ENCODE results near the gene PLCG2.
A peak's percentile ranks its signal among the peaks of the same experiment; 100 is the strongest.
"Not testable (repeated sequence)": the region's sequence is repeated elsewhere in the genome, so short reads cannot be mapped to it uniquely, and the experiment has no call there.

The PLCG2 gene

GRCh38 chr16:81928975-81929374, 149.9 kb downstream of the PLCG2 start:
- Histone ChIP-seq H3K27me3 (no peaks in the 10 kb centered on the region), H3K9ac (peak overlapping the region in 2 of 11 experiments; percentile 8 to 48; a peak in 2 of 22 replicates), H3K4me3 (no peak overlapping the region), H3K4me2 (peak overlapping the region in 3 of 11 experiments; percentile 50 to 62 (median 56); a peak in 6 of 22 replicates), H3K36me3 (peaks cover 55 to 96% (median 75%) of the 10 kb centered on the region in 11 experiments), H3K9me3 (replicated peaks in 1 of 11) (no peaks in the 10 kb centered on the region), H3K4me1 (peaks cover 0 to 16% (median 5%) of the 10 kb centered on the region in 10 experiments; a peak in 9 of 20 replicates), H4K20me1 (peaks cover 0 to 8% (median 0%) of the 10 kb centered on the region in 11 experiments; a peak in 2 of 22 replicates), H3K27ac (peak overlapping the region in 1 of 11 experiments; percentile 20; a peak in 1 of 22 replicates)
- TF ChIP-seq Cebpa-rat (IDR thresholded peaks at IDR 0.05) = no peak

GRCh38 chr16:81929841-81930240, 150.8 kb downstream of the PLCG2 start:
- no peak for TF ChIP-seq Cebpa-rat (IDR thresholded peaks at IDR 0.05)
- H3K27me3 ChIP-seq = no peaks in the 10 kb centered on the region
- H3K4me1 ChIP-seq = peaks cover 0 to 16% (median 5%) of the 10 kb centered on the region in 10 experiments; a peak in 9 of 20 replicates
- H3K36me3 ChIP-seq = peaks cover 63 to 96% (median 75%) of the 10 kb centered on the region in 11 experiments
- peaks cover 0 to 8% (median 0%) of the 10 kb centered on the region in 11 experiments; a peak in 2 of 22 replicates for H4K20me1 ChIP-seq
- H3K4me2 ChIP-seq = no peak overlapping the region
- no peak overlapping the region for H3K9ac ChIP-seq
- H3K27ac ChIP-seq = no peak overlapping the region
- H3K9me3 ChIP-seq (replicated peaks in 1 of 11) = no peaks in the 10 kb centered on the region
- H3K4me3 ChIP-seq = no peak overlapping the region

- H3K27me3 ChIP-seq = no peaks in the 10 kb centered on the region
- no peak overlapping the region for H3K27ac ChIP-seq
- no peak overlapping the region for H3K9ac ChIP-seq
- H3K9me3 ChIP-seq (replicated peaks in 1 of 11) = no peaks in the 10 kb centered on the region
- H4K20me1 ChIP-seq = peaks cover 0 to 16% (median 0%) of the 10 kb centered on the region in 11 experiments; a peak in 2 of 22 replicates
- H3K4me1 ChIP-seq = peaks cover 0 to 16% (median 3%) of the 10 kb centered on the region in 10 experiments; a peak in 9 of 20 replicates
- peaks cover 80 to 100% (median 93%) of the 10 kb centered on the region in 11 experiments for H3K36me3 ChIP-seq
- H3K4me2 ChIP-seq = no peak overlapping the region
- no peak for TF ChIP-seq Cebpa-rat (IDR thresholded peaks at IDR 0.05)
- H3K4me3 ChIP-seq = no peak overlapping the region
These were observed 152.8 kb downstream of the PLCG2 start for GRCh38 chr16:81931927-81932326.

- no peak for TF ChIP-seq Cebpa-rat (IDR thresholded peaks at IDR 0.05)
- H3K9me3 ChIP-seq (replicated peaks in 1 of 11) = no peaks in the 10 kb centered on the region
- peaks cover 86 to 100% (median 98%) of the 10 kb centered on the region in 11 experiments for H3K36me3 ChIP-seq
- no peak overlapping the region for H3K4me2 ChIP-seq
- no peak overlapping the region for H3K4me3 ChIP-seq
- H3K27ac ChIP-seq = no peak overlapping the region
- no peaks in the 10 kb centered on the region for H3K27me3 ChIP-seq
- H3K4me1 ChIP-seq = peaks cover 0 to 16% (median 3%) of the 10 kb centered on the region in 10 experiments; a peak in 9 of 20 replicates
- no peak overlapping the region for H3K9ac ChIP-seq
- peaks cover 0 to 12% (median 0%) of the 10 kb centered on the region in 11 experiments; a peak in 5 of 22 replicates for H4K20me1 ChIP-seq
These were observed 153.6 kb downstream of the PLCG2 start for GRCh38 chr16:81932668-81933067.

- Histone ChIP-seq H3K4me1 (peaks cover 0 to 13% (median 3%) of the 10 kb centered on the region in 10 experiments; a peak in 9 of 20 replicates), H3K9me3 (replicated peaks in 1 of 11) (no peaks in the 10 kb centered on the region), H3K27me3 (no peaks in the 10 kb centered on the region), H3K4me2 (no peak overlapping the region), H3K9ac (no peak overlapping the region), H3K27ac (no peak overlapping the region), H3K4me3 (no peak overlapping the region), H3K36me3 (peaks cover 83 to 100% (median 97%) of the 10 kb centered on the region in 11 experiments), H4K20me1 (peaks cover 0 to 12% (median 0%) of the 10 kb centered on the region in 11 experiments; a peak in 5 of 22 replicates)
- TF ChIP-seq Cebpa-rat (IDR thresholded peaks at IDR 0.05) = no peak
These were observed 154.3 kb downstream of the PLCG2 start for GRCh38 chr16:81933361-81933760.

GRCh38 chr16:81934711-81935110, 155.6 kb downstream of the PLCG2 start:
- H3K36me3 ChIP-seq = peaks cover 72 to 100% (median 97%) of the 10 kb centered on the region in 11 experiments
- H3K4me1 ChIP-seq; H3K4me3 ChIP-seq; H3K9me3 ChIP-seq (replicated peaks in 1 of 11); H3K27me3 ChIP-seq; H3K9ac ChIP-seq; H3K4me2 ChIP-seq; H3K27ac ChIP-seq: not testable (repeated sequence)
- peaks cover 0 to 22% (median 0%) of the 10 kb centered on the region in 11 experiments; a peak in 6 of 22 replicates for H4K20me1 ChIP-seq

- Histone ChIP-seq H3K27me3 (no peaks in the 10 kb centered on the region), H3K4me2 (no peak overlapping the region), H3K4me3 (no peak overlapping the region), H3K27ac (no peak overlapping the region), H3K4me1 (peaks cover 0 to 9% (median 1%) of the 10 kb centered on the region in 10 experiments; a peak in 8 of 20 replicates), H4K20me1 (peaks cover 0 to 31% (median 0%) of the 10 kb centered on the region in 11 experiments; a peak in 7 of 22 replicates), H3K9me3 (replicated peaks in 1 of 11) (no peaks in the 10 kb centered on the region), H3K9ac (no peak overlapping the region), H3K36me3 (peaks cover 68 to 98% (median 95%) of the 10 kb centered on the region in 11 experiments)
- no peak for TF ChIP-seq Cebpa-rat (IDR thresholded peaks at IDR 0.05)
These were observed 157.3 kb downstream of the PLCG2 start for GRCh38 chr16:81936209-81937000.

GRCh38 chr16:81937305-81938038, 158.4 kb downstream of the PLCG2 start:
- H3K27ac ChIP-seq = no peak overlapping the region
- no peak overlapping the region for H3K4me2 ChIP-seq
- H3K27me3 ChIP-seq = no peaks in the 10 kb centered on the region
- no peak overlapping the region for H3K4me3 ChIP-seq
- no peak for TF ChIP-seq Cebpa-rat (IDR thresholded peaks at IDR 0.05)
- peaks cover 69 to 98% (median 95%) of the 10 kb centered on the region in 11 experiments for H3K36me3 ChIP-seq
- H3K9ac ChIP-seq = no peak overlapping the region
- H4K20me1 ChIP-seq = peaks cover 0 to 31% (median 0%) of the 10 kb centered on the region in 11 experiments; a peak in 7 of 22 replicates
- no peaks in the 10 kb centered on the region for H3K9me3 ChIP-seq (replicated peaks in 1 of 11)
- H3K4me1 ChIP-seq = peaks cover 0 to 9% (median 1%) of the 10 kb centered on the region in 10 experiments; a peak in 8 of 20 replicates

Measured in BLaER1 treated with 17β-estradiol and CSF1 and Interleukin-3, amounts not matched to agents 10 nM and 100 nM (cell line).